HL-60/S4 (cell line): ENCODE measurements around the gene TBC1D2.
"Not testable (repeated sequence)": the region's sequence is repeated elsewhere in the genome, so short reads cannot be mapped to it uniquely, and the experiment has no call there.

Source experiments
- in situ Hi-C: fragments of 300-500 bp; cut with MboI; formaldehyde crosslinking; loops from 2 replicates; pipeline ENCODE4 v1.14.3; 2022; ENCODE audit warnings: low sequenced_read_pairs

TBC1D2 gene, protein sequence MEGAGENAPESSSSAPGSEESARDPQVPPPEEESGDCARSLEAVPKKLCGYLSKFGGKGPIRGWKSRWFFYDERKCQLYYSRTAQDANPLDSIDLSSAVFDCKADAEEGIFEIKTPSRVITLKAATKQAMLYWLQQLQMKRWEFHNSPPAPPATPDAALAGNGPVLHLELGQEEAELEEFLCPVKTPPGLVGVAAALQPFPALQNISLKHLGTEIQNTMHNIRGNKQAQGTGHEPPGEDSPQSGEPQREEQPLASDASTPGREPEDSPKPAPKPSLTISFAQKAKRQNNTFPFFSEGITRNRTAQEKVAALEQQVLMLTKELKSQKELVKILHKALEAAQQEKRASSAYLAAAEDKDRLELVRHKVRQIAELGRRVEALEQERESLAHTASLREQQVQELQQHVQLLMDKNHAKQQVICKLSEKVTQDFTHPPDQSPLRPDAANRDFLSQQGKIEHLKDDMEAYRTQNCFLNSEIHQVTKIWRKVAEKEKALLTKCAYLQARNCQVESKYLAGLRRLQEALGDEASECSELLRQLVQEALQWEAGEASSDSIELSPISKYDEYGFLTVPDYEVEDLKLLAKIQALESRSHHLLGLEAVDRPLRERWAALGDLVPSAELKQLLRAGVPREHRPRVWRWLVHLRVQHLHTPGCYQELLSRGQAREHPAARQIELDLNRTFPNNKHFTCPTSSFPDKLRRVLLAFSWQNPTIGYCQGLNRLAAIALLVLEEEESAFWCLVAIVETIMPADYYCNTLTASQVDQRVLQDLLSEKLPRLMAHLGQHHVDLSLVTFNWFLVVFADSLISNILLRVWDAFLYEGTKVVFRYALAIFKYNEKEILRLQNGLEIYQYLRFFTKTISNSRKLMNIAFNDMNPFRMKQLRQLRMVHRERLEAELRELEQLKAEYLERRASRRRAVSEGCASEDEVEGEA

DNA sequence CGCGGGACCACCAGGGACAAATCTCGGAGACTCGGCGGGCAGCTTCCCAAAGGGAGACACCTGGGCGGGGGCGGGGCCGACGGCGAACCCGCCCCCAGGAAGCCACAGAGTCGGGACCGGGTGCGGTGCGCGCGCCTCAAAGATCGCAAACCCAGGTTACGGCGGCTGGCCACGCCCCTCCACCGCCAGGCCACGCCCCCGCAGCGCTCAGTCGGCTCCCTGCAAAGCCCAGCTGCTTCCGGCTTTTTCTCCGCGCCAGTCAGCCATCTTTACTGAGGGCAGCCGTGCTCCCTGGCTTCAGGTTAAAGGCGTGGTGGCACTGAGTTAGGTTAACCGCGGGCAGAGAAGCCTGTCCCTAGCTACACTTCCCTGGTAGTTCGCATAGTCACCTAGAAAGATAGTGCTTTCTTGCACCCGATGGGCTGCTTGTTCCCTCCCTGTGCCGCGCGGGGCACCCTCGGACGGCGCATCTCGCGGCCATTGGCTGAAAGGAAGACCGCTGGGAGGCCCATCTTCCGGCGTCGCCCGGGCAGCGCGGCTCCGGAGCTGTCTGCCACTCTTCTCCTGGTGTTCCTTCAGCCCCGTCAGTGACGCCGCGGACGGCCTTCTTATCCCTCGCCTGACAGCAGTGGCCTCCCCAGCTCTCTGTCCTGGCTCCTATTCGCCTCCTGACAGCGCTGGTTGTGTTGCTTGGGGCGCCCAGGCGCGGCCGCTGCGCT, at the start of gene TBC1D2:
Gene TBC1D2 (minus strand): TSS at position 72 of the 719 bp plus-strand sequence. CDS start 108 bp downstream, outside the sequence.
- in situ Hi-C loops, result loop anchor here (10.0 to 25.0 kb wide), 2 partner anchors 181 to 568 kb away; partner anchors contain the start of gene XPA

DNA sequence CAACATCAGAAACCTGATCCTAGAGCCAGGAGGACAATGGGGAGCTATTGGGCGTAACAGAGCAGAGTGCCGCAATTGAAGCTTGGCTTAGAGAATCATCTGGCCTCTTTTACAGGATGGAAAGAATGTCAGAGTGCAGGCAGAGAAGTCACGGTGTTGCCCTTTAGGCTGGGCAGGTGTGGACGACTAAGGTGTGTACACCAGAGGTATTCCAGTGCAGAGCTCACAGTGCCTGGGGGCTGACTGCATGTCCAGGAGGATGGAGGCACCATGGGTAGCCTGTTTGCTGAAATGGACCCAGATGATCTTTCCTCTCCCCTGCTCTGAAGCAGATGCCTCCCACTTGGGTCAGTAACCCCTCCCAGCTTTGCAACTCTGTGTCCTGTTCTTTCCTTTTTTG, 48.9 kb upstream of the TBC1D2 start:
- in situ Hi-C loops, result no loop called here

DNA sequence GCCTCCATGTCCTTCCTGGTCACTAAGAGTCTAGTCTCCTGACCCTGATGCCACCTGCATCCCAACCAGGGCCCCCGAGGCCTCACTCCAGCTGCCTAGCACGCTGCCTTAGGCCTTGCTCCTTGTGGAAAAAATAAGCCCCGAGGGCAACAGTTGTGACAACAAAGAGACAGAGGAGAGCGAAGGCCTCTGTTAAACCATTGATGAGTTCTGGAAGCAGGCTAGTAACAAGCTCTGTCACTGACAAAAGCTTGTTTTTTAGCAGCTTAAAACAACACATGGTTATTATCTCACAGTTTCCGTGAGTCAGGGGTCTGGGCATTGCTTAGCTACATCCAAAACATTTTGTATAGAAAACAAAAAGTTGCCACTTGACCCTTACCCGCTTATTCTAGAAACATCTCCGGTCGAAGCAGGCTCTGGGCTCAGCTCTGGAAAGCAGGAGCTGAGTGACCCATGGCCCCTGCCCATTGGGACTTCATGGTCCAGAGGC, 48.2 kb upstream of the TBC1D2 start:
- in situ Hi-C loops, result no loop called here

DNA sequence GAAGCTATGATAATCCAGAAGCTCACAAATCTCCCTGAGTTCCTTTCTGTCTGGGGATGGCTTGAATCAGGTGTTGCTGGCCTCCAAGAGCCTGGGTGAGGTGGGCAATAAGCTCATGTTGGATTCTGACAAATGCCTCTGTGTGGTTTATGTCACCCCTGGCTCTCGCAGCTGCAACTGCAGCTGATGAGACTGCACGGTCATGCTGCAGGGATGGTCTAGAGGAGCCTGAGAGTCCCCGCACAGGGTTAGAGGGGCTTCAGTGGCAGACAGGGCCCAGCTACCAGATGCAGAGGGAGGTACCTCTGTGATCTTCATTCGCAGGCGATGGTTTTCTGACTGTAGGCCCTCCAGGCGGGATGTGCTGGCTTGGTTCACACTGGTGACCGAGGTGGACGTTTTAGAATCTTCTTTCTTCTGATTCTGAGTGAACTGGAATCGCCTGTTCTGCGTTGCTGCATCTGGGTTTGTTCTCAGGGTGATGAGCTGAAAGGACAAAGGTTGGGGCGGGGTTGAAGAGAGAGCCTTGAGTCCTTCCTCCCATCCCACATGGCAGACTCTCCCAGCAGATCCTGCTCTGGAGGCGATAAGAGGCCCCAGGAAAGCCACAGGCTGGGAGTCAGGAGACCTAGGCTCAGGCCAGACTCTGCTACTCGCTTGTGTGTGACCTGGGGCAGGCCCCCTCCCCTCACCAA, 47.6 kb upstream of the TBC1D2 start:
- in situ Hi-C loops, result no loop called here

DNA sequence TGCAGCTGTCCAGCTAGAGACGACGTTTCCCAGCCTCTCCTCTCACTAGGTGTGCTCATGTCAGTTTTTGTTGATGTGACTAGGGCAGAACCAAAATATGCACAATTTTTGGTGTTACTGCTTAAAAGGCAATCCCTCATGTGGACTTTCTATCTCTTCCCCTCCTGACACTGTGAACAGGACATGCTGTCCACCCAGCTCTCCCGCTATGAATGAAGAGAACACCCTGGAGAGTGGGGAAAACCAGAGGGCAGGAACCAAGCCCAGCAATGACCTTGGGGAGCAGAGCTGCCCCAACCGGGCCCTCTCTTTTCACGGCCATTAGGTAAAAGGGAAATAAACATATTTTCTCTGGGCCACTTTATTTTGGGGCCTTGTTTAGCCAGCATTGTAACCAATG, 46.7 kb upstream of the TBC1D2 start:
- in situ Hi-C loops, result no loop called here

DNA sequence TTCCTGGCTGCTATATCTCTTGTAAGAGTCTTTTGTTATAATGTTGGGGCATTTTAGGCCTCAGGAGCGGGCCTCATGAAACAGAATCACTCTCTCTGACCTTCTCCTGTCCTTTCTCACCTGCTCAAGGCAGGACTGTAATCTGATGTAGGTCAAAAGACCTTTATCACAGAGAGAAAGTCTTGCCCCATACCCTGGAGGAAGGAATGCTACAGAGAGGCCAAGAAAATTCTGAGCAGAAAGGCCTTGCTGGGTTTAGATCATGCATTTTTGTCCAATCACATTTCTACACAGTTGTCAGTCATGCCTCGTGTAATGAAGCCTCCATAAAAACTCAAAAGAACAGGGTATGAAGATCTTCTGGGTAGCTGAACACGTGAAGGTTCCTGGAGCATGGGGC, 45.2 kb upstream of the TBC1D2 start:
- in situ Hi-C loops, result no loop called here

DNA sequence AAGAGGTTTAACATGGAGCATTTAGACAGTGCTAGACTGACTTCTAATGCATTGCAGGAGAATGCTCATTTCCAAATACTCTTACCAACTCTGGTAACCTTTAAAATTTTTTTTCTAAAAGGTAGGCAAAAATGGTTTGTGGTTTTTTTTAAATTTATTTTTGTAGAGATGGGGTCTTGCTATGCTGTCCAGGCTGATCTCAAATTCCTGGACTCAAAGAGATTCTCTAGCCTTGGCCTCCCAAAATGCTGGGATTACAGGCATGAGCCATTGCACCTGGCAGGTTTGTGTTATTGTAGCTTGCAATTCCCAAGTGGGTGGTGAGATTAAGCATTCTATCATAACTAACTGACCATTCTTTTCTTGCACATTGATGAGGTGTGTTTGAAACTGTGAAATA, 43.0 kb upstream of the TBC1D2 start:
- in situ Hi-C loops, result no loop called here

DNA sequence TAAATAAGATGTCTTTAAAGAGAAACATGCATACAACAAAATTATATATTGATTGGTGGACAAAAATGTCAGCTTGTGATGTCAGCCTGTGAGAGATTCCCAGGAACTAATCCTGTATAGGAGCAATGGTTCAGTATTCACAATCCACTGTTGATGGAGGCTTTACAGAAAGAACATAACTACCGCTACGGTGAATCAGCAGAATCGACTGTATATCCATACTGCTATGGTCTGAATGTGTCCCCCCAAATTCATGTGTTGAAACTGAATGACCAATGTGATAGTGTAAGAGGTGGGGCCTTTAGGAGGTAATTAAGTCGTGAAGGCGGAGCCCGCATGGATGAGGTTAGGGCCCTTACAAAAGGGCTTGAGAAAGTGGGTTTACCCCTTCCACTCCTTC, 40.4 kb upstream of the TBC1D2 start:
- in situ Hi-C loops, result no loop called here

DNA sequence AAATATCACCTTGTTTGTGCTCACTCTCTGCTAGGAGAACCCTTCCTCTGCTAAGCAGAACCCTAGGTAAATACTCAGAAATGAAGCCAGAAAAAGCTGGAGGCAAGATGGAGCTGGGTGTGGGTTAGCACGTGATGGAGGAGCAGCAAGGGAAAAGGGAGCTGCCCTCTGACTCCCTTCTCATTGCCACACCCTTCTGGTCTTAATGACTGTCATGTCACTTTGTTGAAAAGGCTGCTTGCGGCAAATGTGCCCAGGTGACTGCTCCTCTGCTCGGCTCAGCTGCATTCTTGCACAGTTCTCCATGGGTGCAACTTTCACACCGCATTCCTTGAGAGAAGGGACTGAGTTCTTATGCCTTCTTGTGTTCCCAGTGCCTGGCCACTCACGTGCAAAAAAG, 36.4 kb upstream of the TBC1D2 start:
- in situ Hi-C loops, result no loop called here

DNA sequence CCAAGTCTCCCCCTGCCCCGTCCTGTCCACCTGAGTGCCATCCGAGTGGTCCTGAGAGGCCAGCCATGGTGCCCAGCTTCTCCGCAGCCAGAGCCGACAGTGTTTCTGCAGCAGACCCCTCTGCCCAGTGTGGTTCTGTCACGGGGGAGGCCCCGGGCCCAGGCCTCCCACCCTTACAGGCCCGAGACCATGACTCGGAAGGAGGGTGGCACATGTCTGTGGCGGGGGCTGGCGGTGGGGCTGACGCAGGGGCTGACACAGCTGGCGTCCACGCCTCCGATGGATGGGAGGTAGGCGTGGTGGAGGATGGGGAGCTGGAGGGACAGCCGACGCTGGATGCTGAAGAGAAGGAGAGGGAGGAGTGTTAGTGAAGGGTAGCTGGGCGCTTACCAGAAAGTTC, 35.0 kb upstream of the TBC1D2 start:
- in situ Hi-C loops, result no loop called here

DNA sequence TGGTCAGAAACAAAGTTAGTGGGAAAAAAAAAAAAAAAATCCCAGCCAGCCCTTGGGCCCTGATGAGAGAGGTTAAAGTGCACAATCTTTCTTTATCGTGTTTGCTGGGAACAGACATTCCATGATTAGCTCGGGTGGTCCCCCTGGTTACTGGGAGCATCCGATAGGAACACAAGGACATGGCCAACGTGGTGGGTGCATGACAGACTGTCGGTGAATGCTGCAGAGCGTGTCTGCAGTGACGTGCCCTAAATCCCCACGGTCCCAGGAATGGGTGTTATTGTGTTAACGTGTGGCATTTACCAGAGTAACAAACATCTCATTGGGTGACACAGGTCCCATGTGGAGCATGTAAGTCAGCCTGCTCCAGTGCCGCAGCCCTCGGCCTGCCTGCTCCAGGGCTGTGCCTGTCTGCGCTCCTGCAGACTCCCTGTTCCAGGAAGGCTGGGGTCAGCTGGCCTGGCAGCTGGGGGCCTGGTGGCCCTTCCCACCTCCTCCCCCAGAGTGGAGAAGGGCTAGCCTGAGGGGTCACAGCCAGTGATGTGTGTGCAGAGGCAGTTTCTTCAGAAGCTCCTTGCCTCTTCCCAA, 34.3 kb upstream of the TBC1D2 start:
- in situ Hi-C loops, result no loop called here

DNA sequence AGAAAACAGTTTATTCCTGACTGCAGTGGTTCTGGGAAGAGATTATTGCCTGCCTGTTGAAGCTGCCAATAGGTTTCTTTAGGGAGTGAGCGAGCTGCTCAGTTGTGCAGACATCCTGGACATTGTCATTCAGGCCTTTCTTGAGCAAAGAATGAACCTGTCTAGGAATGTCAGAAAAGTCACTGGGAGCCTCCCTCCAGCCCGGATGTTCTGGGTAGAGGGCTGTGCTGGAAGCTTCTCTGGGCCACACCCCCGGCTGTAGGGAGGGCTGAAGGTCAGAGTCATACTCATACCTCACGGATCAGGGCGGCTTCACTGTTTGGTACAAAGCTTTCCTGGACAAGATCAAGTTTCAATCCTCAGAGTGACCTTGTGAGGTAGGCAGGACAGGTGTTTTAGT, 33.4 kb upstream of the TBC1D2 start:
- in situ Hi-C loops, result no loop called here

DNA sequence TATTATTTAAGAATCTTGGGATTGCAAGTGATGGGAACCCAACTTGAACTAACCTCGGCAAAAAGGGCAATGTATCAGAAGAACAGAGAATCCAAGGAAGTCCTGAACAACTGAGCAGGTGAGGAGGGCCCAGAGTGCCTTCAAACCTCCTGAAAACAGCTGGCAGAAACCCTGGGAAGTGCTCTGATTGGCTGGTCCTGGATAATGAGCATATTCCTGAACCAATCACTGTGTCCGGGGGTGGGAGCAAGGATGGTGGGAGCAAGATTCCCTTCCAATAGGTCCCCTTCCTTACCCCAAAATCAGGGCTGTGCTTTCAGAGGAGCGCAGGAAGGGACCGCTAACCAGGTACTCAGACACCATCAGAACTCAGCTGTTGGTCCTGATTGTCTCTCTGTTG, 31.9 kb upstream of the TBC1D2 start:
- in situ Hi-C loops, result no loop called here

DNA sequence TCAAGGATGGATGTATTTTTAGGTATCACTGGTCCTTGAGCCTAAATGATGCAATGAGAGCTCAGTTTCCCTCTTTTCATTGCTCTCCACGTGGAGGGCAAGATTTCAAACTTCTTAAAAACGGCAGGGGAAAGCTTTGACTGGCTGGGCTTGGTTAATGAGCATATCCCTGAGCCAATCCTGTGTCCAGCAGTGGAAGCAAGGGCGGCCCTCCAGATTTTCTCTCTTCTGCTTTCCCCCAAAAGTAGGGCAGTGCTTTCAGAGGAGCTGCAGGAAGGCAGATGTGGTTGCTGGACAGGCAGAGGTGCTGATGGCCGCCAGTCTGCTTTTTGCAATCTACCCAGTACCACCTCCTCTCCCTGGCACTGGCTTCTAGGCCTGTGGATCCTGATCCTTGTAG, 30.0 kb upstream of the TBC1D2 start:
- in situ Hi-C loops, result no loop called here

DNA sequence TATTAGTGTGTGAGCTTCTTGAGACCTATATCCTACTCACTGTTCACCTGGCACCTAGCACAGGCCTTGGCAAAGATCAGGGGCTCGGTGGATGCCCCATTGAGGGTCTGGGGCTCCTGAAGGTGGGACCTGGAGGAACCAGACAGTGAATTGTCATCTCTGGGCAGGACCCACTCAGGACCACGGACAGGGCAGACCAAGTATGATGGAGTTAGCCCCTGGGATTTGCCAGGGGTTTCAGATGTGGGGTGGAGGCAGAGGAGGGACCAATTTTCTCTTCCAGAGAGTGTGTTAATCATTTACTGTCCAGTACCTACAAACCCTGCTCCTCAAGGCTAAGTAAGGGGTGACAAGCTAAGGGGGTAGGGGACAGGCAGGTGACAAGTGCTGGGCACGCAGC, 29.3 kb upstream of the TBC1D2 start:
- in situ Hi-C loops, result no loop called here

DNA sequence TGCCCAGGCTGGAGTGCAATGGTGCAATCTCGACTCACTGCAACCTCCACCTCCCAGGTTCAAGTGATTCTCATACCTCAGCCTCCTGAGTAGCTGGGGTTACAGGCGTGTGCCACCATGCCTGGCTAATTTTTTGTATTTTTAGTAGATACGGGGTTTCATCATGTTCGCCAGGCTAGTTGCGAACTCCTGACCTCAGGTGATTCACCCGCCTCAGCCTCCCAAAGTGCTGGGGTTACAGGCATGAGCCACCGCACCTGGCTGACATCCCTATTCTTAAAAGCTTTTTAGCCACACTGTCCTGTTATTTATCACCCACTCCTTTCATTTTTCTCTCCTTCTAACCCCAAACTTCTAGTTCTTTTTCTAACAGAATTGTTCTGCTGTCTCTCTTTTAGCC, 27.7 kb upstream of the TBC1D2 start:
- in situ Hi-C loops, result not testable (repeated sequence)

DNA sequence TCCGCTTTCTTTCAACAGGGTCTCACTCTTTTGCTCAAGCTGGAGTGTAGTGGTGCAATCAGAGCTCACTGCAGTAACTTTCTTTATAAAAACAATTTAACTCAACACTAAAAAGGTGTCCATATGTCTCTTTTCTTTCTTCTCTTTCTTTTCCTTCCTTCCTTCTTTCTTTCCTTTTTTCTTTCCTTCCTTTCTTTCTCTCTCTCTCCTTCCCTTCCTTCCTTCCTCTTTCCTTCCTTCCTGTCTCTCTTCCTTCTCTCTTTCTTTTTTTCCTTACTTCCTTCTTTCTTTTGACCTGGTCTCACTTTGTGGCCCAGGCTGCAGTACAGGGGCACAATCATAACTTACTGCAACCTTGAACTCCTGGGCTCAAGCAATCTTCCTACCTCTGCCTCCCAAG, 25.8 kb upstream of the TBC1D2 start:
- in situ Hi-C loops, result no loop called here

DNA sequence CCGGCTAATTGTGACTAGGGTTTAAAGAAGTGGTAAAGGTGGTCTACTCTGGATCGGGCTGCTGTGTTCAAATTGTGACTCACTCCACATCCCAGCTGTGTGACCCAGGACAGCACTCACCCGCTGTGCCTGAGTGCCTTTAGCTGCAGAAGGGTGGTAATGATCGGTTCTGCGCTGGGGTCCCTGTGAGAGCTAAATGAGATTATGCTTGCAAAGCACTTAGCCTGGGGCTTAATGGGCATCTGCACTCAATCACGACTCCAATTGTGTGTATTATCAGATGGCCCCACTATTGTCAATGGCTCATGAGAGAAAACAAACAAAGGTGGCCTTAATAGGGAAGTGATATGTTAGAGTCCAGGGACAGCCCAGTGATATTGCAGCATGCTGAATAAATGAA, 25.1 kb upstream of the TBC1D2 start:
- in situ Hi-C loops, result no loop called here

DNA sequence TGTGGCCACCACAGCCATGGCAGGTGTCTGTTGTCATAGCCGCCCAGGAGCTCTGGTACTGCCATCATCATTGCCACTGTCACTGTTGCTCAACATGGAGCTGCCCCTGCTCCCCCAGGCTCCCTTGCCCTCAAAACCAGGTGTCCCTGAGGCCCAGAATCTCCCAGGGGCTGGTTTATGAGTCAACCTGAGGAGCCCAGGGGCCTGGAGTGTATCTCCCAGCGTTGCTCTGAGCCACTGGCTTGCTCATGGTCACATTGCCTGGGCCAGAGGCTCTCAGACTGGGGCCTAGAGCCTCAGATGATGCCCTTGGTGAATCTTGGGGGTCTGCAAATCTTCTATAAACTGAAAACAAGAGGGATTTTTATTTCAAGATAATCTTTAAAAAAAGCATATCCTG, 24.7 kb upstream of the TBC1D2 start:
- in situ Hi-C loops, result no loop called here

DNA sequence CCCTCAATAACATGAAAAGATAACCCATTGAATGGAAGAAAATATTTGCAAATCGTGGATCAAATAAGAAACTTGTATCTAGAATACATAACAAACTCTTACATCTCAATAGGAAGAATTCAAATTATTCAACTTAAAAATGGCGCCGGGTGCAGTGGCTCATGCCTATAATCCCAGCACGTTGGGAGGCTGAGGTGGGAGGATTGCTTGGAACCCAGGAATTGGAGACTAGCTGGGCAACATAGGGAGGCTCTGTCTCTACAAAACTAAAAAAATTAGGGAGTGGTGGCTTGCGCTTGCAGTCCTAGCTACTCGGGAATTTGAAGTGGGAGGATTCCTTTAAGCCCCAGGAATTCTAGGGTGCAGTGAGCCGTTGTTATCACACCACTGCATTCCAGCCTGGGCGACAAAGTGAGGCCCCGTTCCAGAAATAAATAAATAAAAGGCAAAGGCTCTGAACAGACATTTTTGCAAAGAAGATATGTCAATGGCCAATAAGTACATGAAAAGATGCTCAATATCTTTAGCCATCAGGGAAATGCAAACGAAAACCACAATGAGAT, 21.5 kb upstream of the TBC1D2 start:
- in situ Hi-C loops, result no loop called here
